OCI-LY1 (cell line): ENCODE results near the gene RIPOR2.
"Not testable (repeated sequence)": the region's sequence is repeated elsewhere in the genome, so short reads cannot be mapped to it uniquely, and the experiment has no call there.

Experiments used
- H2AFZ ChIP-seq: fragments of 200-600 bp; sonication (generic), shearing (Covaris generic); 2 replicates; pipeline ENCODE4 v1.6.0; 2014; ENCODE audit warnings: antibody characterized with exemption, mild to moderate bottlenecking, low read length
- H3F3A ChIP-seq: fragments of 200-600 bp; sonication (generic), shearing (Covaris generic); 2 replicates; pipeline ENCODE4 v1.6.0; 2014; ENCODE audit warnings: mild to moderate bottlenecking, antibody characterized with exemption, low read length, moderate library complexity; ENCODE audit not compliant: insufficient read depth
- H3K27ac ChIP-seq: fragments of 200-600 bp; sonication (generic); 2 replicates; pipeline ENCODE4 v1.5.1; 2014; ENCODE audit warnings: low read length, mixed run types, mild to moderate bottlenecking, low read depth; ENCODE audit not compliant: poor library complexity, severe bottlenecking
- H3K27me3 ChIP-seq: fragments of 200-600 bp; sonication (generic); 2 replicates; pipeline ENCODE4 v1.6.0; 2014; ENCODE audit warnings: antibody characterized with exemption, mild to moderate bottlenecking, low read length, moderate library complexity; ENCODE audit not compliant: insufficient read depth
- H3K36me3 ChIP-seq: fragments of 200-600 bp; sonication (generic); 2 replicates; pipeline ENCODE4 v1.6.1; 2014; ENCODE audit warnings: mild to moderate bottlenecking, antibody characterized with exemption, low read length, moderate library complexity, mixed read lengths; ENCODE audit not compliant: insufficient read depth
- H3K4me1 ChIP-seq: fragments of 200-600 bp; sonication (generic); 2 replicates; pipeline ENCODE4 v1.5.1; 2014; ENCODE audit warnings: mild to moderate bottlenecking, low read length, moderate library complexity; ENCODE audit not compliant: insufficient read depth, severe bottlenecking
- H3K4me2 ChIP-seq: fragments of 200-600 bp; sonication (generic), shearing (Covaris generic); 2 replicates; pipeline ENCODE4 v1.6.1; 2014; ENCODE audit warnings: low read length
- H3K4me3 ChIP-seq: fragments of 200-600 bp; sonication (generic); 2 replicates; pipeline ENCODE4 v1.5.1; 2014; ENCODE audit warnings: low read length, low read depth, mild to moderate bottlenecking, mixed read lengths; ENCODE audit not compliant: poor library complexity, severe bottlenecking
- H3K79me2 ChIP-seq: fragments of 200-600 bp; shearing (Covaris generic); 2 replicates; pipeline ENCODE4 v1.6.1; 2016; ENCODE audit warnings: mixed run types, low read length, mixed read lengths; ENCODE audit not compliant: insufficient read depth
- H3K9ac ChIP-seq: fragments of 200-600 bp; sonication (generic), shearing (Covaris generic); 2 replicates; pipeline ENCODE4 v1.6.1; 2014; ENCODE audit warnings: mild to moderate bottlenecking, low read length, mixed read lengths
- H3K9me2 ChIP-seq: fragments of 200-600 bp; sonication (generic), shearing (Covaris generic); 2 replicates; pipeline ENCODE4 v1.6.1; 2014; ENCODE audit warnings: low read depth, mild to moderate bottlenecking, low read length, mixed read lengths
- H3K9me3 ChIP-seq: fragments of 200-600 bp; shearing (Covaris generic); 2 replicates; pipeline ENCODE4 v1.6.1; 2014; ENCODE audit warnings: low read length, mixed read lengths
- H4K20me1 ChIP-seq: fragments of 200-600 bp; sonication (generic), shearing (Covaris generic); 2 replicates; pipeline ENCODE4 v1.6.0; 2016; ENCODE audit warnings: mild to moderate bottlenecking, low read length; ENCODE audit not compliant: insufficient read depth
- CTCF ChIP-seq: fragments of 200-600 bp; sonication (generic), shearing (Covaris generic); IDR thresholded peaks from 2 replicates; pipeline ENCODE4 v1.5.1; 2017; ENCODE audit warnings: mild to moderate bottlenecking, antibody characterized with exemption, low read length, moderate library complexity, mixed read lengths
- EZH2 ChIP-seq: fragments of 200-600 bp; sonication (generic), shearing (Covaris generic); IDR thresholded peaks from 2 replicates; pipeline ENCODE4 v1.8.0; 2017; ENCODE audit warnings: borderline replicate concordance, mixed run types, mild to moderate bottlenecking, antibody characterized with exemption, low read length, moderate library complexity, mixed read lengths

Gene RIPOR2

GRCh38 chr6:24949020-24949569 lies 13.3 kb upstream of the RIPOR2 start:
- Histone ChIP-seq H3K27me3 (no peaks in the 10 kb centered on the region), H3K79me2 (no peaks in the 10 kb centered on the region), H3K9me2 (no peaks in the 10 kb centered on the region), H3K4me1 (peaks cover 49% of the 10 kb centered on the region), H3K27ac (peak overlapping the region; percentile 95), H3F3A (no peaks in the 10 kb centered on the region; the same call in 1 of the 2 replicates), H4K20me1 (no peaks in the 10 kb centered on the region), H3K36me3 (peaks cover 23% of the 10 kb centered on the region), H3K4me3 (peak overlapping the region; percentile 7), H2AFZ (no peak overlapping the region), H3K4me2 (peak overlapping the region; percentile 55), H3K9ac (peak overlapping the region; percentile 32; the same call in 1 of the 2 replicates), H3K9me3 (peaks cover 8% of the 10 kb centered on the region)
- TF ChIP-seq EZH2 = no peak
- TF ChIP-seq CTCF = no peak

- not testable (repeated sequence) for H3F3A ChIP-seq, H3K9me3 ChIP-seq, H3K4me2 ChIP-seq, H3K4me3 ChIP-seq, H3K9ac ChIP-seq, H4K20me1 ChIP-seq, H3K9me2 ChIP-seq, H3K27me3 ChIP-seq, H3K79me2 ChIP-seq, H2AFZ ChIP-seq
- Histone ChIP-seq H3K36me3 (peaks cover 26% of the 10 kb centered on the region), H3K27ac (peak overlapping the region; percentile 95), H3K4me1 (peaks cover 49% of the 10 kb centered on the region)
These were observed 12.5 kb upstream of the RIPOR2 start for GRCh38 chr6:24948261-24948660.

GRCh38 chr6:24947636-24948035 lies 11.9 kb upstream of the RIPOR2 start:
- Histone ChIP-seq H3K79me2 (no peaks in the 10 kb centered on the region), H3K27ac (peak overlapping the region; percentile 29), H3K4me2 (no peak overlapping the region), H3K27me3 (no peaks in the 10 kb centered on the region), H3K9ac (no peak overlapping the region), H3K9me2 (no peaks in the 10 kb centered on the region), H3F3A (no peaks in the 10 kb centered on the region; the same call in 1 of the 2 replicates), H3K36me3 (peaks cover 26% of the 10 kb centered on the region), H4K20me1 (no peaks in the 10 kb centered on the region), H3K4me1 (peaks cover 47% of the 10 kb centered on the region), H3K4me3 (no peak overlapping the region), H3K9me3 (peaks cover 9% of the 10 kb centered on the region), H2AFZ (no peak overlapping the region)
- TF ChIP-seq EZH2 (no peak), CTCF (no peak)

GRCh38 chr6:24945054-24945453 lies 9.3 kb upstream of the RIPOR2 start:
- Histone ChIP-seq H4K20me1 (no peaks in the 10 kb centered on the region), H2AFZ (no peak overlapping the region), H3K27me3 (no peaks in the 10 kb centered on the region), H3F3A (no peaks in the 10 kb centered on the region; the same call in 1 of the 2 replicates), H3K9me2 (no peaks in the 10 kb centered on the region), H3K4me1 (peaks cover 33% of the 10 kb centered on the region), H3K79me2 (no peaks in the 10 kb centered on the region), H3K36me3 (peaks cover 26% of the 10 kb centered on the region), H3K9me3 (peaks cover 9% of the 10 kb centered on the region), H3K4me2 (no peak overlapping the region), H3K9ac (no peak overlapping the region), H3K4me3 (no peak overlapping the region), H3K27ac (no peak overlapping the region)
- no peak for TF ChIP-seq CTCF
